ENCODE results near the gene BCLAF1. TPM values are rescaled to one million over a fixed set of nuclear protein-coding genes. Genes with fewer than 3 reads are reported as not detected.
A peak's percentile ranks its signal among the peaks of the same experiment; 100 is the strongest.
"Not testable (repeated sequence)": the region's sequence is repeated elsewhere in the genome, so short reads cannot be mapped to it uniquely, and the experiment has no call there.

BCLAF1 gene
- total RNA-seq, 1 donor from 2014 or later, result 67.3 TPM

DNA sequence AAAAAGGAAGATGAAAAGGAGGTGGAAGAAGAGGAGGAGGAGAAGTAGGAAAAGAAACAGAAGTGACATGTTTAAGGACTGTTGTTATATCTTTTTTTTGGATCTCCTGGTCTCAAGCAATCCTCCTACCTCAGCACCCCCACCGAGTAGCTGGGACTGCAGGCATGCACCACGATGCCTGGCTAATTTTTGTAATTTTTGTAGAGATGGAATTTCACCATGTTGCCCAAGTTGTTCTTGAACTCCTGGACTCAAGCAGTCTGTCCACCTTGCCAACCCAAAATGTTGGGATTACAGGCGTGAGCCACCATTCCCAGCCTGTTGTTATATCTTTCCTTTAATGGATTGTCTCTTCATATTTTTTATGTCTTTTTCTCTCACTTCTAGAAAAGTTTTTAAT is 19.5 kb upstream of the BCLAF1 start:
- no peak for DNase-seq (ENCODE audit: low read depth in 2 of 2)

DNA sequence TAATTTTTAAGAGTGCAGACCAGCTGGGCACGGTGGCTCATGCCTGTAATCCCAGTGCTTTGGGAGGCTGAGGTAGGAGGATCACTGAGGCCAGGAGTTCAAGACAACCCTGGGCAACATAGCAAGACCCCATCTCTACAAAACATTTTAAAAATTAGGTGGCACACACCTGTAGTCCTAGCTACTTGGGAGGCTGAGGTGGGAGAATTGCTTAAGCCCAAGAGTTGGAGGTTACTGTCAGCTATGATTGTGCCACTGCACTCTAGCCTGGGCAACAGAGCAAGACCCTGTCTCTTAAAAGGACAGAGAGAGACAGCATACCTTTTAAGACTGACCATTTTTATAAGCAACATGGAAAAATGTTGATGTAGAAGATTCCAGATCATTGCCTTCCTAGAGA is 18.8 kb upstream of the BCLAF1 start:
- not testable (repeated sequence) for DNase-seq (ENCODE audit: low read depth in 2 of 2)

DNA sequence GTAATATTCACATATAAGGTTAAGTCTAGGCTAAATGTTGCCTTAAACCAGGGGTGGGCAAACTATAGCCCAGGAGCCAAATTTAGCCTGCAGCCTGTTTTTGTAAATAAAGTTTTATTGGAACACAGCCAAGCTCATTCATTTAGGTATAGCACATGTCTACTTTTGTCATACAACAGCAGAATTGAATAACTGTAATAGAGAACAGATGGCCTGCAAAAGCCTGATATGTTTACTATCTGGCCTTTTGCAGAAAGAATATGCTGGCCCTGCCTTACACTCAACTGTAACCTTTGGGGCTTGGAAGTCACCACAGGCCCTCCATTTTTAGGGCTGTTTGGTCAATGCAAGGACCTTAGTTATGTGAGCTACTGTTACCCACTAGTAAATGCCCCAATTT is 17.7 kb upstream of the BCLAF1 start:
- DNase-seq (ENCODE audit: low read depth in 2 of 2), result no peak

DNA sequence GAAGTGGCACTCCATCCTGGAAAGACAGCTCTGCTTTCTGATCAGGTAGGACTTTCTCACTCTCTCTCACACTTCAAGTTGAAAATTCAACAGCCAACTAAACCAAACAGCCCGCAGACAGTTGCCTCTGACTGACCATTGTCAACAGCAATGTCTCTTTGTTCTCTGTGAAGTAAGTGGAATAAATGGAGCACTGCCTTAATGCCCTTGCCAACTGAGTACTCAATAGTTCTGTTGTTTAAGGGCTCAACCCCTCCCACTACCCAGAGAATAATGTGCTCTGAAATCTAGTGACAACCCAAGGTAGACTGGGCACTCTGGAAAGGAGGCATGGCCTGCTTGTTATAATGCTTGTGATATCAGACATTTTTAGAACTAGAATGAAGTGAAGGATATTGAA is 16.8 kb upstream of the BCLAF1 start:
- no peak for DNase-seq (ENCODE audit: low read depth in 2 of 2)

DNA sequence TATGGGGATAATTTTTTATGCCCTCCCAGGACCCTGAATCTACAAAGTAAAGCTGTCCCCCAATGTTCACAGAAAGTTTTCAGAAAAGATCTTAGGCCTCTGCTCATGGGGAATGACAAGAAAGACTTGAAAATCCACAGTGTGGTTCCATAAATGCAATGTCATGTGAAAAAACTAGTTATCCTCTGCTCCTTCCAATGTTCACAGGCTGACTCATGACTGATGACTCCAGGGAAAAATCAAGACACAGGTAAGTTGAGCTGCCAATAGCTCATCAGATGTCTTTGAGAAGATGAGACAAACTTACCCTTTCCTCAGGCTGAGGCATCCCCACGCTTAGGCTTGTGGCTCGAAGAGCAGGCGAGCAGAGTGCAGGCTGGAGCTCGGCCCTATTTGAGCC is 14.8 kb upstream of the BCLAF1 start:
- no peak for DNase-seq (ENCODE audit: low read depth in 2 of 2)

DNA sequence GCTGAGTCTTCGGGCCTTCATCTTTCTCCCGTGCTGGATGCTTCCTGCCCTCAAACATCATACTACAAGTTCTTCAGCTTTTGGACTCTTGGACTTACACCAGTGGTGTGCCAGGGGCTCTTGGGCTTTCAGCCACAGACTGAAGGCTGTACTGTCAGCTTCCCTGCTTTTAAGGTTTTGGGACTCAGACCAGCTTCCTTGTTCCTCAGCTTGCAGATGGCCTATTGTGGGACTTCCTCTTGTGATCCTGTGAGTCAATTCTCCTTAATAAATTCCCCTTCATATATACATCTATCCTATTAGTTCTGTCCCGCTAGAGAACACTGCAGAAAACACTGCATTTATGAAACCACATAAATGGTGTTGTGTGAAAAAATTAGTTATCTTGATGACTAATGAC is 13.9 kb upstream of the BCLAF1 start:
- no peak for DNase-seq (ENCODE audit: low read depth in 2 of 2)

DNA sequence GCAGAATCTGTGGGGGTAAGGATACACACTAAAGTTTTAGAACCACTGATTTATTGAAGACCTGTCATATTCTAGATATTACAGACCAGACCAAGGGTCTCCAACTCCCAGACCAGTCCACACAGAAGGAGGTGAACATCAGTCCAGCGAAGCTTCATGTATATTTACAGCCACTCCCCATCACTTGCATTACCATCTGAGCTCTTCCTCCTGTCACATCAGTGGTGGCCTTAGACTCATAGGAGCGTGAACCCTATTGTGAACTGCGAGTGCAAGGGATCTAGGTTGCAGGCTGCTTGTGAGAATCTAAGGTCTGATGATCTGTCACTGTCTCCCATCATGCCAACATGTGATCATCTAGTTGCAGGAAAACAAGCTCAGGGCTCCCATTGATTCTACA is 5.0 kb upstream of the BCLAF1 start:
- DNase-seq (ENCODE audit: low read depth in 2 of 2), result no peak

DNA sequence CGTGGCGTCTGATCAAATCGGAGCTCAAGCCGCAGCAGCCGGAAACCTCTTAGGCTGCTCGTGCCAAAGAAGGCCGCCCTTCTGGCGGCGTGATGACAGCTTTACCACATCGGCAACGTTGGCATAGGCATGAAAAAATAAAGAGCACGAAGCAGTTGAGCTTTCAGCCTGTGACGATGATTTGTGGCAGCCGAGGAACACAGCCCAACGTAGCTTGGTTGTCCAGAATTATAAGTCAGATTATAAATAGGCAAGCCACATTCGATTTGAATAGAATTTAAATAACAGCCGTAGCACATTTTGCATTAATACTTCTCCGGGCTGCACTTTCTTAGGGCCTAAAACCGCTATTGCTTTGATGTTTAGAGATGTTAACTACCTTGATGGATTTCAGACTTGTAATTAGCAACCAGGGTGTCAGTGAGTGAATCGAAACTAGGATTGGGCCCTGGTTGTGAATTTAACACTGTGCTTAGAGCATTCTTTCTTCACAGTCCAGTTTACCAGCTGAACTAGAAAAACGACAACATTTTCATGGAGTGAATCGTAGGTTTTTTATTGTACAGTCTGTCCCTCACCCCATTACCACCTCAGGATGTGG is 864 bp upstream of the BCLAF1 start:
- DNase-seq (ENCODE audit: low read depth in 2 of 2), result peak; percentile 88 to 93

DNA sequence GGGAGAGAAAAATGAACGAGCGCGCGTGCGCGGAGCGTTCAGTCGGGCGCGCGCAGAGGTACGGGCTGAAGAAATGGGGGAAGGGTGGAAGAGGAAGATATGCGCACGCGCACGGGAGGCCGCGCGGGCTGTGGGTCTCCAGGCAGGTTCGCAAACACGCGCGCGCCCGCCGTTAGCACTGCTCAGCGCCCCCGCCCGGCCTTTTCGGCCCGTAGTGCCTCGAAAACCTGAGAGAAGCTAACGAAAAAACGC is 393 bp downstream of the BCLAF1 start:
- peak; percentile 91 to 95 for DNase-seq (ENCODE audit: low read depth in 2 of 2)

DNA sequence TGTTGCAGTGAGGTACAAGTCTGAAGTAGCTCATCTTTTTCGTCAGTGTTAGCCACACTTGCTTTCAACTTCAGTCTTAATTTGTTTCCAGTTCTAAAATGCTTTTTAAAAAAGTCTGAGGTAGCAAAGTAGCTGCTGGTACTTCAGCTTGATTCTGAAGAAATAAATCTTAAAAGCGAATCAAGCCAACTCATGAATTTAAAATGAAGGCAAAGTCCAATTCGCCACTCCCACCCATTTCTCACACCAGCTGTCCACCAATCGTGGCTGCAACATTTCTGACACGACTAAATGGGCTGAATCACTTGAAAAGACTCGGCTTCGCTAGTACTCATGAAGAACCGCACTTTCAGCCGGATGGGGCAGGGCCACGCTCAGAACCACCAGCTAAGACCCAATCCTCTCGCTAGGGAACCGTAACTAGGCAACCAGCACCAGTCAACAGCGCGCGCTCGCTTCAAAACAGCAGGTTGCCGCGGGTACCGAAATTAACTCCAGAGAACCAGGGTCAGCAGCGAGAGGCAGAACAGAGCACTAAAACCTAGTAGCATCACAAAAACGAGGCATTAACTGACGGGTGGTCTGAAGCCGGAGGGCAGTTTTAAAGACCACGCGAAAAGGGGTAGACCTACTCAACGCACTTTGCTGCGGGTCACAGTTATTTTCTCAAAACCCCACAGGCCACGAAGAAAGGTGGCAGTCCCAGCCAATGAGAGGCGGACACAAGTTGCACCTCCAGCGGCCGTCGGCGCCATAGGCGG is 900 bp downstream of the BCLAF1 start:
- DNase-seq (ENCODE audit: low read depth in 2 of 2), result peak; percentile 96 to 97

DNA sequence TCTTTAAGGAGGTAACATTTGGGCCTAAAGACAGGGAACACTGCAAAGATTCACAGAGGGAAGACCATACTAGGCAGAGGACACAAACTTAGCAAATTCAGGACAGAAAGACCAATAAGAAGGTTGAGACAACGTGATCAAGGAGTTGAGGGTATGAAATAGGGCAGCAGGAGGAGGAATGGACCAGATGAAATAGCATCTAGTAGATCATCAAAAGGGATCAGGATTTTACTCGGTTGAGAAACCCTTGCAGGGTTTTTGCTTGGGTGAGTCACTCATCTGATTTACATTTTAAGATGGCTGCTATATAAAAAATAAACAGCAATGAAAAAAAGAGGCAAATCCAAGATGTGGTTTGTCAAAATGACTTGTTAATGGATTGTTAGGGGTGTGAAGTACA is 4.7 kb downstream of the BCLAF1 start:
- peak in 1 of 2 donors; percentile 22 for DNase-seq (ENCODE audit: low read depth in 2 of 2)

DNA sequence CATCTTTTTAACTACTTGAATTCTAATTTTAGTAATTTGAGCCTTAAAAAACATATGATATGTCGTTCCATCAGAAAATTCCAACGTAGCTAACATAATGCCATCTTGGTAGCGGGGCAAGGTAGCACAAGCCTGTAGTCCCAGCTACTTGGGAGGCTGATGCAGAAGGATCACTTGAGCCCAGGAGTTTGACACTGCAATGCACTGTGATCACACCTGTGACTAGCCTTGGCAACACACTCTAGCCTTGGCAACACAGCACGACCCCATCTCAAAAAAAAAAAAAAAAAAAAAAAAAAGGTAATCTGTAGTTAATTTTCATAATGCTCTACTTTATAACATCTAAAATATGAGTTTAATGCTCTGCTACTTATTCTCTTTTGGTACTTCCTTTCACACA is 6.7 kb downstream of the BCLAF1 start:
- no peak for DNase-seq (ENCODE audit: low read depth in 2 of 2)

DNA sequence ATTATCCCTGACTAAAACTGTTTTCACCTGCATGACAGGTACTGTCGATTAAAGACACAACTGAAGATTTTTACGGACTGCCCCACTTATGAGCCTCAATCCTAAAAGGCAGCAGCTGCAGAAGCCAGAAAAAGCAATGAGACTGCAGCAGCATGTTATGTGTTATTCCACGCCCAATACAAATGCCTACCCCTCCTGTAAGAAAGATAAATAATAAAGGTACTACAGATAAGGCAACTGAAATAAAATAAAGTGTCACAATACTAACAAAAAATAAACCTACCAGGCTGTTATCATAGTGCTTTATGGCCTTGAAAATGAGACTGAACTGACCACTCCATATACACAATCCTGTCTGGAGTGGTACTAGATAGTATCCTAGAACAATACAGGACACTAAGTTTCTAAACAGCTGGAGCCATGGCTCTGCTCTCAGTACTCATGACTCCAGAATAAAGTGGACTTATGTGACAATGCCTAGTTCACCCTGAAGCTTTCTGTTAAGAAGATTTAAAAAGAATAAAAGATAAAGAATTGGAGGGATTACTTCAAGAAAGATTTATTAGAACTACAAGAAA is 9.5 kb downstream of the BCLAF1 start:
- DNase-seq (ENCODE audit: low read depth in 2 of 2), result no peak

DNA sequence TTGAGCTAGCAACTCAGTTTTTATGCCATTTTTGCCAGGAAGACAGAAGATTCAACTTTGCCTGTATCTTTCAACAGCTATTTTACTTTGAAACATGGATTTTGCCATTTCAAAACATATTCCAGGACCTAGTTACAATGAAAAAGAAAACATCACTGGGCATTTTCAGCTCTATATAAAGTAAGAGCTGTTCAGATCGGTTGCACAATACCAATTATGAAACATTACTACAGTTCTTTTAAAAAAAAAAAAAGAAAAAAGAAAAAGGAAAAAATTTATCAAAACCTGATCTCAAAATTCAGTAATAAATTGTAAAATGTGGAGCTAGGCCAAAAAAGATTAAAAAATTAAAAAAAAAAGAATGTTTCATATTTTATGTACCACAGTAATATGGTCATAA is 15.6 kb downstream of the BCLAF1 start:
- DNase-seq (ENCODE audit: low read depth in 2 of 2), result no peak

DNA sequence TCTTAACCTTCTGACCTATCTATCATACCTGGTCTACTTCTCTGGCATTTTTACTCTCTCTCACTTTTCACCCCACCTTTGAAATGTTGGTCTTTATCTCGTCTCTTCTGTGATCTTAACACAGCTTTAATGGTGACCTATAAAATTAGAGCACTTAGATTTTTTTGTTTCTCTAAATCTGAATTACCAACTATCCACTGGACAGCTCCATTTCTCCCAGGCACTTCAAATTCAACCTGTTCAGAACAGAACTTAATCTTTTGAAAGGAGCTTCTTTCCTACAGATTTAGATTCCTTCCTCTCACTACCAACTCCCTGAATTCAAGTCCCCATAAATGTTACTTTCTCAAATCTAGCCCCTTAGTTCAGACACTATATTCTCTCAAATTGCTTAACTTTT is 24.5 kb downstream of the BCLAF1 start:
- no peak for DNase-seq (ENCODE audit: low read depth in 2 of 2)

DNA sequence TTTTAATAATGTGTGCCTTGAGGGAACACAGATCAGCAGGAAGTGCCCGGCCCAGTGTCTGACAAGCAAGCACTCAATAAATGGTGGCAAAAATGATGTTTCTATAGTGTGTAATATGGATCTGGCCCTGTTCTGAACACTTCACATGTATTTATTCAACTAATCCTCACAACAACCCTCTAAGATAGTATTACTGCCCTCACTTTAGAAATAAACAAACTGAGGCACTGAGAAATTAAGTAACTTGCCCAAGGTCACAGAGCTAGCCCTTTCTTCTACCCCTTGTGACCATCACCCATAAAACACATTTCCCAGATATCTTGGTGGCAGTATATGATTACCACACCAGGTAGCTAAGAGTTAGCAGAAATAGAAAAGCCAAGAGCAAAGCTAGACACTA is 26.7 kb downstream of the BCLAF1 start:
- DNase-seq (ENCODE audit: low read depth in 2 of 2), result no peak

DNA sequence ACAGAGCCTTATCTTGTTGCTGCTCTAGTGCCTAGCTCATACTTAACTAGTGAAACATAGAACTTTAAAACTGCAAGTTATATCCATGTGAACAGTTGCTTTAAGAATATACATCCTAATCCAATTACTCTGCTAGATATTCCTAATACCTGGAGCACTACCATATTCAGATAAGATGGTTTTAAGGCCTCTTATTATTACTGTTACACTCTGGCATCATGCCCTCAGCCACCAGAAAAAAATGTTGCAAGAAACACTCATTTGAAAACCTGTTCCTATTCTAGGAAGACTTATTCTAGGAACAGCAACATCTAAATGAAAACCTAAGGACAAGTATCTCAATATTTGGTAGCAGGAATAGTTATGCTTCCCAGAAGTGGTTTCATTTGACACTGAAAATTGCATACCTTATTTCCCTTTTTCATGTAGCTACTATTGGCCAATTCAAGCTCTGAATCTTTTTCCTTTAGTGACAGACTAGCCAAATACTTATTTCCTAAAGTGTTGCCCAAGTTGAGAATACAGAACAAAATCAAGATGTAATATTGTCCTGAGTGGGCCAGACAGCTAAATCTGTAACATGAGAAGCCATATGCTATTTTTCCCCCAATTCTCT is 34.7 kb downstream of the BCLAF1 start:
- DNase-seq (ENCODE audit: low read depth in 2 of 2), result no peak

DNA sequence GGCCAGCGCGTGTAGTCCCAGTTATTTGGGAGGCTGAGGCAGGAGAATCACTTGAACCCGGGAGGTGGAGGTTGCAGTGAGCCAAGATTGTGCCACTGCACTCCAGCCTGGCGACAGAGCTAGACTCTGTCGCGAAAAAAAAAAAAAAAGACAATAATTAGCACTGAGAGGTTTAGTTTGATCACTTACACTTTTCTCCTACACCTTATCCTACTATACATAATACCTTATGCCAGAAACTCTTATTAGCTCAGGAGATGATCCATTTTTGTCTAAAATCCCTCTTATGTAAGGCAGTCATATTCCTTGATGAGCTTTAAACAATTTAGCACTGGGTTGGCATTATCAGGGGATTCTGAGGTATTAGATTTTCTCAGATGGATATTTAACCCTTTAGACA is 35.9 kb downstream of the BCLAF1 start:
- no peak for DNase-seq (ENCODE audit: low read depth in 2 of 2)

DNA sequence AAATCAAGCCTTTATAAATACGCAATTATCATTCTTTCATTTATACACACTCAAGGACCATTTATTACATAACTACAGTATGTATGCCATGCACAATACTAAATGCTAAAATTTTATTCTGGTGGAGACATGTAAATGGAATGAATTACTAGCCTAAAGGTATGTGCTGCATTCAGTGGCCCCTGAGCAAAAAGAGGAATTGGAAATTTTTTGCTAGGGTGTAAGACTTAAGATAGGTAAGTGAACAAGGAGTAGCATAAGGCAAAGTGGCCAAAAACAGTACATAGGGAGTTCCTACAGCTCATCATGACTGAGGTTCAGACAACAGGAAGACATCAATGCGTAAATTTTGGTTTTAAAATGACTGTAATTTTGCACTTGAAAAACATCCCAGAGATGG is 37.2 kb downstream of the BCLAF1 start:
- no peak for DNase-seq (ENCODE audit: low read depth in 2 of 2)

DNA sequence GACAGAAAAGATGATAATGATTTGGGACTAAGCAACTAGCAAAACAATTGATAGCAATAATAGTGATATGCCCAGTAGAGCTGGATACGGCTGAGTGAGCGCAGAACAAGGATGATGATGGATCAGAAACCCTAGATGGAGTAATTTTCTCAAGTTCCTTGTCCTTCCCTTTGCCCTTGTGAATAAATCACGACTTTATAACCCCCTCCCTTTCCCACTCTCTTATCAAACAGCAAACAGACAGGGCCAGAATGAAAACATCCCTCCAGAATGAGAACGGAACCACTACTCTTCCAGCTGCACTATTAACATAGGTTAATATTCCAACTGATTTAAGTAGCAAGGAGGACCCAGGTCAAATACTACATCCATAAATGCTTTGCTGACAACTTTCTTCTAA is 38.3 kb downstream of the BCLAF1 start:
- no peak for DNase-seq (ENCODE audit: low read depth in 2 of 2)

DNA sequence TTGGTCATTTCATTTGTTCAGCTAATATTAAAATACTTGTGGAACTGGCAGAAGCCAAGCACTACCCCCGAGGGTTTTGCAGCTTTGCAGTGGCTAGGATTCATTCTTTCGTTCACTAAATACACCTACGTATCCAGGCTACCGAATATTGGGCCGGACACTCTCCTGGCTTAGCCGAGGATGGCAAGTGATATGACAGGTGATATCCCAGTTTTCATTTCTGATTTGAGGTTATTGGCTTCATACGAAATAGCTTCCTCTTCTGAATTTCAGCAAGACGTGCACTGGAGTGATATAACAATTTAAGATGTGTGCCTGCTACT is 39.0 kb downstream of the BCLAF1 start:
- no peak for DNase-seq (ENCODE audit: low read depth in 2 of 2)

DNA sequence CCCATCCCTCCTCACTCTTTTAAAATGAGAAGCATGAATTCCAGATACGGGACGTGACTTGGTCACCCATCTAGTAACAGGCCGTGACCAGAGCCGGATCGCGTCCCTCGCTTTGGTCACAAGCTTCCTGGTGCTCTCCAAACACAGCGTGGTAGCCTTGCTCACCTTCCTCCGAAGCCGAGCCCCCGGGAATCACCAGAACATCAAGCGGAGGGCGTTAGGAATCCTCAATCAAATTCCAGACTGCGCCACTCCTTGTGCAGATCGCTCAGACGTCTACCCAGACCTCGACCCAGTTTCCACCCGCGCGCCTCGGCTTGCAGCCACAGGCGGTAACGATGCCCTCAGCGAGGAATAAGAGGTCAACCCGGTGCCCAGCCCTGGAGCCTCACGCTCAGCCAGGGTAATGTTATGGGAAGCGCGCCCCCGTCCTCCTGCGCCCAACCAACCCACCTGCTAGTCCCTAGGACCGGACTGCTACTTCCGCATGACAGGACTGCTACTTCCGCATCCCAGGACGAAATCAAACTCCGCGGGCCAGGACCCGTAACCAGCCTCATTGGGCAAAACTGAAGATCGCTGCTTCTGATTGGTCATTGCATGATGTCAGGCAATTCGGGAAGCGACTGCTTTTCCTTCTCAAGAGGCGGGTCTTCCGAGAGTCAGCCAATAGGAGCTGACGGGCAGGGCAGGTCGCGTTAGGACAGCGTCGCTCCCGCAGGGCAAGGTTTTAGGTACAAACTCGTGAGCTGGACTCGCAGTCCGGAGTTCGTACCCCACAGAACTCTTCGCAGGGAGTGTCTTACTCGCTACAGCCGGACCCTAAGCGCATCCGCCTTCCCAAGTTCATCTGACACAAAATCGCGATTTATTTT is 39.6 kb downstream of the BCLAF1 start, which contains the start of gene MTFR2:
TSS of gene MTFR2 (minus strand) at position 501 of the 875 bp plus-strand sequence. CDS start 1,212 bp downstream, outside the sequence.
- peak; percentile 99 for DNase-seq (ENCODE audit: low read depth in 2 of 2)

Data from lung microvascular endothelial cell (primary cell).